Measurements from ENCODE around the gene FTSJ3.

GRCh38 chr17:63837480-63837879, 10.0 kb upstream of the FTSJ3 start:
- TF ChIP-seq EZH2phosphoT487 (IDR thresholded peaks at IDR 0.05; ENCODE audit: unreplicated experiment), result no peak
- no peak for TF ChIP-seq CTCF (conservative IDR thresholded peaks at IDR 0.05; ENCODE audit: low read depth in 2 of 2)
- no peak for TF ChIP-seq CREB1 (CRISPR knock-in tag; IDR thresholded peaks at IDR 0.05; ENCODE audit: low read depth)
